CD4-positive, alpha-beta memory T cell (primary cell): ENCODE results near the gene SELENON. TPM values are rescaled to one million over a fixed set of nuclear protein-coding genes. Genes with fewer than 3 reads are reported as not detected.

ENCODE experiments used
- CTCF ChIA-PET: fragments of 350-600 bp; sonication (Branson Sonifier 250); formaldehyde crosslinking; loops from one replicate; lab custom pipeline; 2021; ENCODE audit warnings: inconsistent platforms; ENCODE audit not compliant: partially characterized antibody; lab: Charles Lee
- POLR2A ChIA-PET: fragments of 350-600 bp; sonication (Branson Sonifier 250); formaldehyde crosslinking; loops from one replicate; lab custom pipeline; 2021; ENCODE audit not compliant: partially characterized antibody; lab: Charles Lee
- DNase-seq, 5 donors: peaks; one replicate each; pipeline versions ENCODE4 v3.0.0 to v3.0.0-alpha.2; 2020 to 2022; ENCODE audit warnings: mixed read lengths in 1 of 5
- H3K27ac ChIP-seq: one replicate; pipeline ENCODE4 v1.7.0; 2013; ENCODE audit warnings: low read depth, low read length
- H3K27me3 ChIP-seq: 2 replicates; pipeline ENCODE4 v1.7.0; 2013; ENCODE audit warnings: mild to moderate bottlenecking, low read length, moderate library complexity; ENCODE audit not compliant: insufficient read depth
- H3K36me3 ChIP-seq: 2 replicates; pipeline ENCODE4 v1.7.0; 2013; ENCODE audit warnings: mild to moderate bottlenecking, low read length, moderate library complexity; ENCODE audit not compliant: insufficient read depth
- H3K4me1 ChIP-seq: 2 replicates; pipeline ENCODE4 v1.7.0; 2013; ENCODE audit warnings: mild to moderate bottlenecking, low read length, moderate library complexity; ENCODE audit not compliant: insufficient read depth
- H3K4me3 ChIP-seq, 2 donors: one replicate each; pipeline ENCODE4 v1.7.0; 2013; ENCODE audit warnings: low read length in 2 of 2, mild to moderate bottlenecking in 1 of 2
- H3K9me3 ChIP-seq, 2 donors: one replicate each; pipeline ENCODE4 v1.7.0; 2013; ENCODE audit warnings: low read length in 2 of 2, control low read depth in 1 of 2; ENCODE audit not compliant: control insufficient read depth in 1 of 2
- H3K27ac Mint-ChIP-seq, 7 donors: one replicate each; pipeline ENCODE4 v1.8.0; 2020 to 2021; ENCODE audit warnings: mixed read lengths in 7 of 7, mild to moderate bottlenecking in 6 of 7, inconsistent platforms in 3 of 7, moderate library complexity in 3 of 7
- H3K27me3 Mint-ChIP-seq, 2 donors: one replicate each; pipeline ENCODE4 v1.8.0; 2020 to 2021; ENCODE audit warnings: mixed read lengths in 2 of 2
- H3K36me3 Mint-ChIP-seq, 2 donors: one replicate each; pipeline ENCODE4 v1.8.0; 2020 to 2021; ENCODE audit warnings: mixed read lengths in 2 of 2, inconsistent platforms in 1 of 2, mild to moderate bottlenecking in 1 of 2
- H3K4me1 Mint-ChIP-seq, 4 donors: one replicate each; pipeline ENCODE4 v1.8.0; 2020 to 2021; ENCODE audit warnings: mixed read lengths in 4 of 4, mild to moderate bottlenecking in 1 of 4
- H3K4me3 Mint-ChIP-seq, 8 donors: one replicate each; pipeline ENCODE4 v1.8.0; 2020 to 2021; ENCODE audit warnings: mixed read lengths in 8 of 8, mild to moderate bottlenecking in 7 of 8, moderate library complexity in 6 of 8, inconsistent platforms in 3 of 8
- H3K9me3 Mint-ChIP-seq, 8 donors: one replicate each; pipeline ENCODE4 v1.8.0; 2020 to 2021; ENCODE audit warnings: mixed read lengths in 8 of 8, mild to moderate bottlenecking in 5 of 8, inconsistent platforms in 3 of 8, moderate library complexity in 1 of 8
- intact Hi-C: fragments of 100-400 bp; cut with micrococcal nuclease; formaldehyde crosslinking; loops from one replicate; pipeline ENCODE4 v1.15.1; 2023
- polyA plus RNA-seq, 2 donors: library from polyadenylated mRNA; unstranded; fragments of 300-500 nt; fragmentation: Illumina TruSeq; gene quantifications; one replicate each; pipeline ENCODE4 v1.2.3, GENCODE V29; 2021
- total RNA-seq, 2 experiments: library from RNA; stranded (reverse); gene quantifications; one replicate each; pipeline ENCODE4 v1.2.3, GENCODE V29; 2021

Gene SELENON
- total and polyA plus RNA-seq, 4 experiments from 2014 or later = 0.65 to 26.2 (median 15.6) TPM

DNA sequence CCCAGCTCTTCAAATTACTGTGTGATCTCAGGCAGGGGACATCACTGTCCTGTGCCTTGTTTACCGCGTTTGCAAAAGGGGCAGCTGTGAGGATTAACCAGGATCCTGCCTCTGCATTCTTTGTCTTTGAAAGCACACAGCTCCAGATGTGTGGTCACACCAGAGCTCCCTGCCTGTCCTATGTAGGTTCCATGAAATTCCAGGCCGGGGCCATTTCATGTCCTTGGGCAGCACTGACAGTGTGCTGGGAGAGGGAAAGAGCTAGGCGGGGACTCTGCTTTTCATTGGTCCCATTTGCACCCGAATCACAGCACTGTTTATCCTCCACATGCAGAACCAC lies 42.2 kb upstream of the SELENON start:
- Mint-ChIP-seq H3K27ac (peak overlapping the region in 1 of 7 donors; percentile 22), H3K27me3 (no peaks in the 10 kb centered on the region), H3K9me3 (no peaks in the 10 kb centered on the region), H3K36me3 (peaks cover 23 to 29% of the 10 kb centered on the region in 2 donors), H3K4me1 (peaks cover 16 to 32% (median 20%) of the 10 kb centered on the region in 4 donors), H3K4me3 (no peak overlapping the region)
- H3K36me3 ChIP-seq = peaks cover 10% of the 10 kb centered on the region
- H3K27me3 ChIP-seq = no peaks in the 10 kb centered on the region
- intact Hi-C loops = no loop called here
- no peak for DNase-seq
- no peaks in the 10 kb centered on the region for H3K9me3 ChIP-seq
- H3K4me1 ChIP-seq = peaks cover 18% of the 10 kb centered on the region
- no peak overlapping the region for H3K27ac ChIP-seq
- no peak overlapping the region for H3K4me3 ChIP-seq
- POLR2A ChIA-PET = interaction anchor here (2.3 kb wide), 1 partner anchor 16 kb away, joined by 13 read pairs; no protein-coding TSS in a partner anchor
- CTCF ChIA-PET = interaction anchor here (1.1 kb wide), 1 partner anchor 40 kb away, joined by 3 read pairs; no protein-coding TSS in a partner anchor

DNA sequence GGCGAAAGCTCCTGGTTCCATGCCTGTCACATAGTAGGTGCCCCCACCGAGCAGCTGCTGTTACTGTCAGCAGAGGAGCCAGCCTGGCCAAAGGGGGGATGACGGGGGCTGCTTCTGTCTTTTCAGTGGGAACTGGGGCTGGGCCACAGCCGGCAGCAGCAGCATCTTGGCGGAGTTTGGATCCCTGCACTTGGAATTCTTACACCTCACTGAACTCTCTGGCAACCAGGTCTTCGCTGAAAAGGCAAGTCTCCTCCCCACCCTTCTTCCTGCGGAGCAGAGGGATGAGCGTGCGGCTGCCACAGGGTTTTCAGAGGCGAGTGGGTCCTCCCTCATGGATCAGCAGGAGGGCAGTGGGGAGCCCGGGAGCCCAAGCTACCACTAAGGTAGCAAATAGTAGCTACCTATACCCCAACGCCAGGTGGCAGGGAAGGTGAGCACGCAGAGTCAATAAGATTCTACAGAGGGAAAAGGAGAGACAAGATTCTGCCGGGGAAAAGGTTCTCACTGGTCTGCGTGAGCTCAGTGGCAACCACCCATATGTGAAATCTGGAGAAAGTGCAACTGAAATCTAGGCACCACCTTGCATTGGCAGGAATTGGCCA lies 41.4 kb upstream of the SELENON start:
- H3K27ac ChIP-seq = no peak overlapping the region
- peaks cover 18% of the 10 kb centered on the region for H3K4me1 ChIP-seq
- peaks cover 12% of the 10 kb centered on the region for H3K36me3 ChIP-seq
- POLR2A ChIA-PET = interaction anchor here (2.3 kb wide), 1 partner anchor 16 kb away, joined by 13 read pairs; no protein-coding TSS in a partner anchor
- no peaks in the 10 kb centered on the region for H3K27me3 ChIP-seq
- H3K4me1 Mint-ChIP-seq = peaks cover 16 to 32% (median 19%) of the 10 kb centered on the region in 4 donors
- intact Hi-C loops = no loop called here
- H3K4me3 Mint-ChIP-seq = no peak overlapping the region
- no peaks in the 10 kb centered on the region for H3K9me3 Mint-ChIP-seq
- CTCF ChIA-PET = interaction anchor here (1.0 to 1.8 kb wide), 3 partner anchors 39 to 150 kb away, joined by 3 to 6 read pairs (median 3); no protein-coding TSS in a partner anchor
- no peaks in the 10 kb centered on the region for H3K9me3 ChIP-seq
- peaks cover 20 to 29% of the 10 kb centered on the region in 2 donors for H3K36me3 Mint-ChIP-seq
- H3K27ac Mint-ChIP-seq = peak overlapping the region in 3 of 7 donors; percentile 37 to 64 (median 37)
- no peak overlapping the region for H3K4me3 ChIP-seq
- no peaks in the 10 kb centered on the region for H3K27me3 Mint-ChIP-seq
- no peak for DNase-seq

DNA sequence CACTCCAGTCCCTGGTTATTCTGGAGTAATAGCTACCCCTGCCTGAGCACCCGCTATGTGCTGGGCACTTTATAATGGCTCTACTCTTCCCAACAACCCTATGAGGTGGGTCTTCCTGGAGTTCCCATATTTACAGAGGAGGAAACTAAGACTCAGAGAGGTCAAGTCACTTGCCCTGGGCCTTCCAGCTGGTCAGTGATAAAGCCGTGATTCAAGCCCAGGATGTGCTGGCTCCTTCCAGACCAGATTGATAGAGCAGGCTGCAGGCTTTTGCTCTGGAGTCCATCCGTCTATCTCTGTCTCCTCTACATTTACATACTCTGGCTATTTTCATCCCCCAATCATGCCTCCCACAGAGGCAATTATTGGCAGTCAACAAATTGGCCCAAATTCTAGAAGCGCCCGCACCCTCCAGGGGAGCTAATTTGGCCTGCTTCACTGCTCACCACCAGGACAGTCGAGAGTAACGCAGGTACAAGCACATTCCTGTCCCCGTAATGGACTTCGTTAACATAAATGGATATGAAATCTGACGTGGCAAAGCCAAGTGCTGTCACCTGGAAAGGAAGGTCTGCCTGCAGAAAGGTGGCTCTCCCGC lies 39.8 kb upstream of the SELENON start:
- POLR2A ChIA-PET = interaction anchor here (1.5 kb wide), 1 partner anchor 14 kb away, joined by 6 read pairs; no protein-coding TSS in a partner anchor
- no peak overlapping the region for H3K27ac ChIP-seq
- CTCF ChIA-PET = interaction anchor here (1.8 kb wide), 1 partner anchor 151 kb away, joined by 6 read pairs; no protein-coding TSS in a partner anchor
- Mint-ChIP-seq H3K36me3 (peaks cover 12 to 26% of the 10 kb centered on the region in 2 donors), H3K27ac (peak overlapping the region in 3 of 7 donors; percentile 1 to 45 (median 30)), H3K9me3 (no peaks in the 10 kb centered on the region), H3K4me1 (peaks cover 9 to 22% (median 11%) of the 10 kb centered on the region in 4 donors), H3K4me3 (no peak overlapping the region), H3K27me3 (no peaks in the 10 kb centered on the region)
- H3K36me3 ChIP-seq = peaks cover 15% of the 10 kb centered on the region
- no peak overlapping the region for H3K4me3 ChIP-seq
- H3K27me3 ChIP-seq = no peaks in the 10 kb centered on the region
- H3K9me3 ChIP-seq = no peaks in the 10 kb centered on the region
- intact Hi-C loops = no loop called here
- peaks cover 14% of the 10 kb centered on the region for H3K4me1 ChIP-seq
- DNase-seq = no peak

DNA sequence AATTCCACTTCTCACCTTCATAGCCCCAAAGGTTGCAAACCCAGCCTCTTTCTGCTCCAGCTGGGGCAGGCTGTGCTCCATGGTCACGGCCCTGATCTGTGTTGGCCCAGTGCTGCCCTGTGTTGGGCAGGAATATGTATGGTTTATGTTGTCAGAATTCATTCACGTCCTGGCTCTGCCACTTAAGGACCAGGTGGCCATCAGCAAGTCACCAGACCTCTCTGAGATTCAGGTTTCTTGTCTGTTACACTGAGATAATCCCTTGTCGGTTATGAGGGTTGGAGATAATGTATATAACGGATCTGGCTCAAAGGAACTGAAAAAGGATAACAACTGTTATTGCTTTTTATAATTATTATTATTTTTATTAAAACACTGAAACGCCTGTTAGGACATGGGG lies 39.1 kb upstream of the SELENON start:
- peak overlapping the region in 3 of 7 donors; percentile 31 to 74 (median 59) for H3K27ac Mint-ChIP-seq
- Histone ChIP-seq H3K36me3 (peaks cover 13% of the 10 kb centered on the region), H3K27me3 (no peaks in the 10 kb centered on the region), H3K9me3 (no peaks in the 10 kb centered on the region), H3K27ac (no peak overlapping the region), H3K4me3 (no peak overlapping the region), H3K4me1 (peaks cover 9% of the 10 kb centered on the region)
- DNase-seq = no peak
- CTCF ChIA-PET = no interaction called here
- H3K27me3 Mint-ChIP-seq = no peaks in the 10 kb centered on the region
- no peaks in the 10 kb centered on the region for H3K9me3 Mint-ChIP-seq
- intact Hi-C loops = no loop called here
- POLR2A ChIA-PET = interaction anchor here (1.5 kb wide), 1 partner anchor 13 kb away, joined by 6 read pairs; no protein-coding TSS in a partner anchor
- no peak overlapping the region for H3K4me3 Mint-ChIP-seq
- peaks cover 13 to 26% of the 10 kb centered on the region in 2 donors for H3K36me3 Mint-ChIP-seq
- H3K4me1 Mint-ChIP-seq = peaks cover 5 to 15% (median 5%) of the 10 kb centered on the region in 4 donors

DNA sequence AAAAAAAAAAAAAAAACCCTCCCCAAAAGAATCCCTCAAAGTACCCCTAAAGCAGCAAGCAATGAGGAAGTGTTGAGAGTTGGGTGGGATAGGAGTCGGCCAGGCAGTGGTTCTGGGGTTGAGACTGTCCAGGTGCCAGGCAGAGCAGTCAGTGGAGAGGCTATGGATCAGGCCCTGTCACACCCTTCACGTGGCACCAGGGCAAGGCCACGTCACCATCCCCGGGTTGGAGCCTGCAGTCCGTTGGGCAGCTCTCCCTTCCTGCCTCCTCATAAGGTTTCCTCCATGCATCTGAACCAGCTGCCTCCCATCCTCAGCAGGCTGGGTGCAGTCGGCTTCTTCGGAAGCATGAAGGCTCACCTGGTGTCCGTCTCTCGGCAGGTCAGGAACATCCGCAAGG lies 36.5 kb upstream of the SELENON start:
- CTCF ChIA-PET = no interaction called here
- Mint-ChIP-seq H3K27ac (no peak overlapping the region), H3K9me3 (no peaks in the 10 kb centered on the region), H3K4me1 (peaks cover 0 to 4% (median 2%) of the 10 kb centered on the region in 4 donors), H3K27me3 (no peaks in the 10 kb centered on the region), H3K4me3 (no peak overlapping the region), H3K36me3 (peaks cover 17 to 23% of the 10 kb centered on the region in 2 donors)
- Histone ChIP-seq H3K27me3 (no peaks in the 10 kb centered on the region), H3K36me3 (peaks cover 13% of the 10 kb centered on the region), H3K4me3 (no peak overlapping the region), H3K4me1 (no peaks in the 10 kb centered on the region), H3K27ac (no peak overlapping the region), H3K9me3 (no peaks in the 10 kb centered on the region)
- intact Hi-C loops = no loop called here
- POLR2A ChIA-PET = interaction anchor here (1.3 kb wide), 1 partner anchor 11 kb away, joined by 3 read pairs; no protein-coding TSS in a partner anchor
- no peak for DNase-seq

DNA sequence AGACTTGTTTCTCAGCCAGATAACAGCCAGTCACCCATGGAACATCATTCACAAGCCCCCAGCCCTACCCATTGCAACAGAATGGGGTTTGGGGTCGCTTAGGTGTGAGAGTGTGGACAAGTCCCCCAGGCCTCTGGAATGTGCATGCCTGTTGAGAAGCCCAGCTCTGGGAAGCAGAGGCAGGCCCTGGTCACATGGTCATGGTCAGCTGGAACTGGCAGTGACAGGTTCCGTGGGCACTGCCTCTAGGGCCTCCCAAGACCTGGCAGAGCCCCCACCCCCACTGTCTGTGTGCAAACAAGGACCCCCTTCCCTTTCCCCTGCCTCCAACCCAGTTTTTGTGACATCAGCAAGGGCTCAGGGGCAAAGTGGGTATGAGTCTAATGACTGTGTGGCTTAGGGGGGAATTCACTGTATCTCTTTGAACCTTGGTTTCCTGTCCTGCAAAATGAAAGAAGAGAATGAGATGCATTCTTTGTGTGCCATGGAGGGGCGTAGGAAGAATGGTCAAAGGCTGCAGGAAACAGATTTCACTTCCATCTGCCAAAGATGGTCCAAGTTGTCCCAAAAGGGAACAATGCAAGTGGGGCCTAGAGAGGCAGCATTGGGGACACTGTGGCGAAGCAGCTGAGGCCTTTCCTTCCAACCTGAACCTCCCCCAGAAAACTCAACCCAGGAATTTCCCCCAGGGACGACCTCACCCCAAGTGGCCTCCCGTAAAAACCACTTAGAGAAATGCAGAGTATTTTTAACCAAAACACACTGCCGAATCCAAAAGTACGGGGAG lies 34.7 kb upstream of the SELENON start:
- H3K4me1 ChIP-seq = peaks cover 1% of the 10 kb centered on the region
- H3K4me3 Mint-ChIP-seq = no peak overlapping the region
- CTCF ChIA-PET = interaction anchor here (1.2 kb wide), 1 partner anchor 9 kb away, joined by 3 read pairs; no protein-coding TSS in a partner anchor

More for the DNA sequence above, 34.7 kb upstream of the SELENON start:
- intact Hi-C loops = no loop called here
- H3K27ac Mint-ChIP-seq = peak overlapping the region in 4 of 7 donors; percentile 65 to 72 (median 70)
- no peaks in the 10 kb centered on the region for H3K27me3 Mint-ChIP-seq
- no peaks in the 10 kb centered on the region for H3K9me3 Mint-ChIP-seq
- Histone ChIP-seq H3K27ac (no peak overlapping the region), H3K27me3 (no peaks in the 10 kb centered on the region), H3K9me3 (no peaks in the 10 kb centered on the region), H3K4me3 (no peak overlapping the region), H3K36me3 (peaks cover 13% of the 10 kb centered on the region)
- DNase-seq = no peak
- H3K36me3 Mint-ChIP-seq = peaks cover 15 to 17% of the 10 kb centered on the region in 2 donors
- POLR2A ChIA-PET = interaction anchor here (1.9 kb wide), 1 partner anchor 10 kb away, joined by 9 read pairs; no protein-coding TSS in a partner anchor
- peaks cover 9 to 19% (median 10%) of the 10 kb centered on the region in 4 donors for H3K4me1 Mint-ChIP-seq
